Prostate gland (tissue), 2 donors: ENCODE measurements around the gene SCAP. TPM values are rescaled to one million over a fixed set of nuclear protein-coding genes. Genes with fewer than 3 reads are reported as not detected.
A peak's percentile ranks its signal among the peaks of the same experiment; 100 is the strongest.

Source experiments
- DNase-seq: peaks from one replicate; pipeline ENCODE4 v3.0.0-alpha.2; 2019; ENCODE audit warnings: low spot score
- H3K27ac ChIP-seq, 2 donors: fragments of 200-600 bp; sonication (generic); 2 replicates each; pipeline ENCODE4 v1.5.1; 2017 to 2019
- H3K27me3 ChIP-seq: fragments of 200-600 bp; sonication (generic); replicated peaks from 2 replicates; pipeline ENCODE4 v1.5.1; 2019; ENCODE audit not compliant: insufficient read depth
- H3K36me3 ChIP-seq, 2 donors: fragments of 200-600 bp; sonication (generic); 1 replicate in 1 of 2; 2 replicates in 1 of 2; pipeline versions ENCODE4 v1.5.1 to v1.8.1; 2017 to 2019
- H3K4me1 ChIP-seq: fragments of 200-600 bp; sonication (generic); replicated peaks from 2 replicates; pipeline ENCODE4 v1.5.1; 2019
- H3K4me3 ChIP-seq, 2 donors: fragments of 200-600 bp; sonication (generic); 2 replicates each; pipeline ENCODE4 v1.5.1; 2017 to 2019
- H3K9me3 ChIP-seq: fragments of 200-600 bp; sonication (generic); 2 replicates; pipeline ENCODE4 v1.5.1; 2017
- CTCF ChIP-seq, 4 experiments: fragments of 200-600 bp in 2 of 4; fragments of 450-650 bp in 2 of 4; sonication (generic) in 2 of 4; IDR thresholded peaks; 1 replicate in 3 of 4; 2 replicates in 1 of 4; pipeline ENCODE4 v1.5.1; 2016 to 2019; ENCODE audit warnings: antibody characterized with exemption in 4 of 4, mild to moderate bottlenecking in 2 of 4, moderate library complexity in 2 of 4
- POLR2A ChIP-seq: fragments of 450-650 bp; IDR thresholded peaks from one replicate; pipeline ENCODE4 v1.6.1; 2016; ENCODE audit warnings: antibody characterized with exemption, mild to moderate bottlenecking
- POLR2AphosphoS5 ChIP-seq: sonication (generic); formaldehyde crosslinking; IDR thresholded peaks from one replicate; pipeline ENCODE4 v1.6.1; 2017; ENCODE audit warnings: antibody characterized with exemption
- WGBS: methylation state at CpG from one replicate; pipeline ENCODE4 v1.1.5; 2018; 5-methylcytosine and 5-hydroxymethylcytosine counted together
- intact Hi-C: fragments of 100-400 bp; cut with DNase I; formaldehyde crosslinking; loops from one replicate; pipeline ENCODE4 v1.14.2; 2022
- total RNA-seq, 2 donors: library from RNA; depleted of rRNA; stranded (reverse); fragments of >200 nt; gene quantifications; one replicate each; pipeline ENCODE4 v1.1.0, GENCODE V29; 2016

Gene SCAP
- total RNA-seq, 2 donors from 2014 or later, result 71.5 to 230 TPM

- H3K4me3 ChIP-seq, result no peak overlapping the region
- H3K4me1 ChIP-seq, result peaks cover 13% of the 10 kb centered on the region
- 72% methylated on average over 13 of the region's 13 CpGs for WGBS
- peak overlapping the region; percentile 30 to 64 for H3K27ac ChIP-seq
- peaks cover 3 to 12% of the 10 kb centered on the region in 2 donors for H3K36me3 ChIP-seq
- DNase-seq, result no peak
- H3K9me3 ChIP-seq, result no peaks in the 10 kb centered on the region
- intact Hi-C loops, result no loop called here
- H3K27me3 ChIP-seq, result no peaks in the 10 kb centered on the region
- no peak for TF ChIP-seq POLR2AphosphoS5
- TF ChIP-seq POLR2A, result no peak
- no peak for TF ChIP-seq CTCF (IDR thresholded peaks at IDR 0.05)
These were observed 71.3 kb downstream of the SCAP start for GRCh38 chr3:47404431-47404876.

GRCh38 chr3:47399531-47400270, 76.0 kb downstream of the SCAP start:
- peaks cover 7% of the 10 kb centered on the region for H3K4me1 ChIP-seq
- no peak overlapping the region for H3K4me3 ChIP-seq
- H3K36me3 ChIP-seq, result no peaks in the 10 kb centered on the region
- 90% methylated on average over 9 of the region's 9 CpGs for WGBS
- intact Hi-C loops, result no loop called here
- H3K27me3 ChIP-seq, result no peaks in the 10 kb centered on the region
- no peak overlapping the region for H3K27ac ChIP-seq
- H3K9me3 ChIP-seq, result no peaks in the 10 kb centered on the region
- no peak for DNase-seq
- TF ChIP-seq POLR2A (no peak), POLR2AphosphoS5 (no peak), CTCF (IDR thresholded peaks at IDR 0.05) (no peak)

GRCh38 chr3:47399016-47399415, 76.7 kb downstream of the SCAP start:
- 77% methylated on average over 1 of the region's 1 CpG for WGBS
- Histone ChIP-seq H3K9me3 (no peaks in the 10 kb centered on the region), H3K4me1 (peaks cover 9% of the 10 kb centered on the region), H3K27me3 (no peaks in the 10 kb centered on the region), H3K27ac (no peak overlapping the region), H3K36me3 (no peaks in the 10 kb centered on the region), H3K4me3 (no peak overlapping the region)
- DNase-seq, result no peak
- intact Hi-C loops, result no loop called here
- no peak for TF ChIP-seq POLR2AphosphoS5
- no peak for TF ChIP-seq POLR2A
- TF ChIP-seq CTCF (IDR thresholded peaks at IDR 0.05), result no peak

- 64% methylated on average over 7 of the region's 7 CpGs for WGBS
- no peak for TF ChIP-seq POLR2A
- TF ChIP-seq CTCF (IDR thresholded peaks at IDR 0.05), result no peak
- no peak for TF ChIP-seq POLR2AphosphoS5
- Histone ChIP-seq H3K4me1 (peaks cover 9% of the 10 kb centered on the region), H3K9me3 (no peaks in the 10 kb centered on the region), H3K27ac (no peak overlapping the region), H3K36me3 (no peaks in the 10 kb centered on the region), H3K4me3 (no peak overlapping the region), H3K27me3 (no peaks in the 10 kb centered on the region)
- DNase-seq, result no peak
- intact Hi-C loops, result no loop called here
These were observed 77.5 kb downstream of the SCAP start for GRCh38 chr3:47398228-47398627.

- no peak overlapping the region for H3K4me3 ChIP-seq
- 59% methylated on average over 3 of the region's 3 CpGs for WGBS
- intact Hi-C loops, result no loop called here
- H3K36me3 ChIP-seq, result no peaks in the 10 kb centered on the region
- H3K27me3 ChIP-seq, result no peaks in the 10 kb centered on the region
- DNase-seq, result no peak
- TF ChIP-seq POLR2AphosphoS5 (no peak), CTCF (IDR thresholded peaks at IDR 0.05) (no peak), POLR2A (no peak)
- H3K27ac ChIP-seq, result no peak overlapping the region
- no peaks in the 10 kb centered on the region for H3K9me3 ChIP-seq
- H3K4me1 ChIP-seq, result peaks cover 9% of the 10 kb centered on the region
These were observed 80.9 kb downstream of the SCAP start for GRCh38 chr3:47394881-47395280.
